Osteocyte (in vitro differentiated cells): ENCODE data around the gene EFHD2. TPM values are rescaled to one million over a fixed set of nuclear protein-coding genes. Genes with fewer than 3 reads are reported as not detected.

Source experiments
- DNase-seq: peaks from one replicate; pipeline ENCODE4 v3.0.0; 2021; ENCODE audit warnings: mixed read lengths; ENCODE audit not compliant: unreplicated experiment; ENCODE audit errors: extremely low spot score
- H3K27ac Mint-ChIP-seq: one replicate; pipeline ENCODE4 v1.8.0; 2021; ENCODE audit warnings: mild to moderate bottlenecking, mixed read lengths; ENCODE audit not compliant: unreplicated experiment
- H3K27me3 Mint-ChIP-seq: one replicate; pipeline ENCODE4 v1.8.0; 2021; ENCODE audit warnings: mixed read lengths; ENCODE audit not compliant: unreplicated experiment
- H3K36me3 Mint-ChIP-seq: one replicate; pipeline ENCODE4 v1.8.0; 2021; ENCODE audit warnings: mixed read lengths; ENCODE audit not compliant: unreplicated experiment
- H3K4me1 Mint-ChIP-seq: one replicate; pipeline ENCODE4 v1.8.0; 2021; ENCODE audit warnings: mixed read lengths; ENCODE audit not compliant: unreplicated experiment
- H3K4me3 Mint-ChIP-seq: one replicate; pipeline ENCODE4 v1.8.0; 2021; ENCODE audit warnings: mild to moderate bottlenecking, moderate library complexity, mixed read lengths; ENCODE audit not compliant: unreplicated experiment
- H3K9me3 Mint-ChIP-seq: one replicate; pipeline ENCODE4 v1.8.0; 2021; ENCODE audit warnings: mixed read lengths; ENCODE audit not compliant: unreplicated experiment
- CTCF ChIP-seq: fragments of 200-600 bp; sonication (generic); IDR thresholded peaks from 2 replicates; pipeline ENCODE4 v1.5.0; 2021; ENCODE audit warnings: antibody characterized with exemption, mild to moderate bottlenecking, moderate library complexity
- total RNA-seq: library from RNA; stranded (reverse); gene quantifications from 2 replicates; pipeline ENCODE4 v1.2.1, GENCODE V29; 2021

EFHD2 gene
- total RNA-seq, 1 donor from 2014 or later, result 20.3 TPM

- no peak overlapping the region for H3K4me3 Mint-ChIP-seq
- no peaks in the 10 kb centered on the region for H3K9me3 Mint-ChIP-seq
- no peak for DNase-seq
- no peaks in the 10 kb centered on the region for H3K36me3 Mint-ChIP-seq
- no peak for TF ChIP-seq CTCF
- H3K4me1 Mint-ChIP-seq, result peaks cover 10% of the 10 kb centered on the region
- no peak overlapping the region for H3K27ac Mint-ChIP-seq
- H3K27me3 Mint-ChIP-seq, result no peaks in the 10 kb centered on the region
These were observed 41.5 kb downstream of the EFHD2 start for GRCh38 chr1:15451014-15451722.

- Mint-ChIP-seq H3K27ac (no peak overlapping the region), H3K4me3 (no peak overlapping the region), H3K27me3 (no peaks in the 10 kb centered on the region), H3K4me1 (peaks cover 10% of the 10 kb centered on the region), H3K9me3 (no peaks in the 10 kb centered on the region), H3K36me3 (no peaks in the 10 kb centered on the region)
- TF ChIP-seq CTCF, result no peak
- DNase-seq, result no peak
These were observed 42.5 kb downstream of the EFHD2 start for GRCh38 chr1:15452216-15452615.

GRCh38 chr1:15452866-15453571 is 43.3 kb downstream of the EFHD2 start:
- no peaks in the 10 kb centered on the region for H3K36me3 Mint-ChIP-seq
- TF ChIP-seq CTCF, result no peak
- H3K27me3 Mint-ChIP-seq, result no peaks in the 10 kb centered on the region
- no peak for DNase-seq
- no peak overlapping the region for H3K4me3 Mint-ChIP-seq
- H3K4me1 Mint-ChIP-seq, result peaks cover 10% of the 10 kb centered on the region
- no peaks in the 10 kb centered on the region for H3K9me3 Mint-ChIP-seq
- H3K27ac Mint-ChIP-seq, result no peak overlapping the region

- DNase-seq, result no peak
- no peaks in the 10 kb centered on the region for H3K27me3 Mint-ChIP-seq
- H3K27ac Mint-ChIP-seq, result peak overlapping the region; percentile 38
- no peak for TF ChIP-seq CTCF
- H3K36me3 Mint-ChIP-seq, result no peaks in the 10 kb centered on the region
- peaks cover 10% of the 10 kb centered on the region for H3K4me1 Mint-ChIP-seq
- no peaks in the 10 kb centered on the region for H3K9me3 Mint-ChIP-seq
- no peak overlapping the region for H3K4me3 Mint-ChIP-seq
These were observed 44.0 kb downstream of the EFHD2 start for GRCh38 chr1:15453734-15454133.

GRCh38 chr1:15454256-15454655 is 44.6 kb downstream of the EFHD2 start:
- DNase-seq, result no peak
- no peak for TF ChIP-seq CTCF

More at GRCh38 chr1:15454256-15454655, 44.6 kb downstream of the EFHD2 start:
- no peaks in the 10 kb centered on the region for H3K36me3 Mint-ChIP-seq
- H3K9me3 Mint-ChIP-seq, result no peaks in the 10 kb centered on the region
- H3K4me1 Mint-ChIP-seq, result peaks cover 10% of the 10 kb centered on the region
- no peaks in the 10 kb centered on the region for H3K27me3 Mint-ChIP-seq
- H3K27ac Mint-ChIP-seq, result peak overlapping the region; percentile 38
- no peak overlapping the region for H3K4me3 Mint-ChIP-seq
